Endothelial cell of umbilical vein (primary cell): ENCODE results near the gene BCR. TPM values are rescaled to one million over a fixed set of nuclear protein-coding genes. Genes with fewer than 3 reads are reported as not detected.

Experiments
- BruUV-seq: library from RNA; stranded (reverse); fragments of 400-500 nt; replicated peaks from 2 replicates; lab custom pipeline; 2021; lab: Mats Ljungman, UMichigan
- CTCF ChIA-PET: fragments of 300-600, 350-600 bp; sonication (Branson Sonifier 250); formaldehyde crosslinking; loops from one replicate; lab custom pipeline; 2021; ENCODE audit warnings: antibody characterized with exemption, inconsistent platforms; lab: Charles Lee
- POLR2A ChIA-PET: fragments of 300-600, 350-600 bp; sonication (Branson Sonifier 250); formaldehyde crosslinking; loops from one replicate; lab custom pipeline; 2021; ENCODE audit warnings: antibody characterized with exemption, inconsistent platforms; lab: Charles Lee
- DNase-seq: peaks from one replicate; pipeline ENCODE4 v3.0.0-alpha.2; 2011; ENCODE audit warnings: low read depth, low spot score
- FAIRE-seq: peaks from 2 replicates; lab custom pipeline; 2011; peaks lifted over from hg19 to GRCh38; lab: Jason Lieb, UNC
- H2AFZ ChIP-seq: 2 replicates; pipeline ENCODE4 v1.6.0; 2012; ENCODE audit warnings: low read depth, low read length, control low read depth, inconsistent platforms
- H3K27ac ChIP-seq: 2 replicates; pipeline ENCODE4 v1.5.1; 2011; ENCODE audit warnings: low read depth, mild to moderate bottlenecking, control low read depth, low read length, moderate library complexity; ENCODE audit not compliant: insufficient read depth
- H3K27me3 ChIP-seq, 2 experiments: 2 replicates each; pipeline versions ENCODE4 v1.6.0 to v1.6.1; 2011; ENCODE audit warnings: low read length in 2 of 2, mixed read lengths in 1 of 2; ENCODE audit not compliant: control insufficient read depth in 2 of 2, insufficient read depth in 2 of 2
- H3K36me3 ChIP-seq, 2 experiments: 2 replicates in 1 of 2; 3 replicates in 1 of 2; pipeline ENCODE4 v1.5.1; 2011; ENCODE audit warnings: low read length in 2 of 2, mild to moderate bottlenecking in 1 of 2, moderate library complexity in 1 of 2; ENCODE audit not compliant: control insufficient read depth in 2 of 2, insufficient read depth in 2 of 2; ENCODE audit errors: extremely low read depth in 1 of 2
- H3K4me1 ChIP-seq: 3 replicates; pipeline ENCODE4 v1.5.1; 2011; ENCODE audit warnings: mild to moderate bottlenecking, low read length; ENCODE audit not compliant: control insufficient read depth, insufficient read depth; ENCODE audit errors: extremely low read depth
- H3K4me2 ChIP-seq: 2 replicates; pipeline ENCODE4 v1.6.1; 2011; ENCODE audit warnings: low read length, control low read depth, mixed read lengths; ENCODE audit not compliant: insufficient read depth
- H3K4me3 ChIP-seq, 3 experiments: fragments of 200-600 bp in 1 of 3; sonication (generic), shearing (Covaris generic) in 1 of 3; replicated peaks in 1 of 3; 2 replicates each; pipeline ENCODE4 v1.5.1; 2011 to 2016; ENCODE audit warnings: control low read depth in 3 of 3, low read length in 3 of 3, mild to moderate bottlenecking in 2 of 3, inconsistent platforms in 1 of 3, low read depth in 1 of 3, moderate library complexity in 1 of 3; ENCODE audit not compliant: insufficient read depth in 1 of 3
- H3K79me2 ChIP-seq: 2 replicates; pipeline ENCODE4 v1.6.0; 2012; ENCODE audit warnings: low read length, inconsistent platforms; ENCODE audit not compliant: control insufficient read depth, insufficient read depth
- H3K9ac ChIP-seq: replicated peaks from 2 replicates; pipeline ENCODE3; 2011; ENCODE audit warnings: low read length, control low read depth; ENCODE audit not compliant: insufficient read depth; ENCODE audit errors: extremely low read depth
- H3K9me1 ChIP-seq: replicated peaks from 3 replicates; pipeline ENCODE4 v1.6.0; 2011; ENCODE audit warnings: mild to moderate bottlenecking, low read length; ENCODE audit not compliant: control insufficient read depth, insufficient read depth; ENCODE audit errors: extremely low read depth
- H3K9me3 ChIP-seq: replicated peaks from 2 replicates; pipeline ENCODE4 v1.5.1; 2012; ENCODE audit warnings: low read length, inconsistent platforms; ENCODE audit not compliant: control insufficient read depth, insufficient read depth
- H4K20me1 ChIP-seq: replicated peaks from 2 replicates; pipeline ENCODE3; 2011; ENCODE audit warnings: mild to moderate bottlenecking, low read length; ENCODE audit not compliant: control insufficient read depth, insufficient read depth; ENCODE audit errors: extremely low read depth
- EZH2 ChIP-seq: IDR thresholded peaks from 2 replicates; pipeline ENCODE4 v1.6.1; 2012; ENCODE audit warnings: borderline replicate concordance, low read depth, mild to moderate bottlenecking, moderate library complexity, low read length, inconsistent platforms; ENCODE audit not compliant: severe bottlenecking
- FOS ChIP-seq: IDR thresholded peaks from 2 replicates; pipeline ENCODE4 v1.6.1; 2011; ENCODE audit warnings: mild to moderate bottlenecking, low read length, moderate library complexity, borderline replicate concordance; ENCODE audit not compliant: insufficient read depth
- GATA2 ChIP-seq: IDR thresholded peaks from 2 replicates; pipeline ENCODE4 v1.7.0; 2011; ENCODE audit warnings: low read depth, mild to moderate bottlenecking, moderate library complexity, mixed read lengths, low read length; ENCODE audit not compliant: insufficient read length, insufficient read depth
- JUN ChIP-seq: IDR thresholded peaks from 2 replicates; pipeline ENCODE4 v1.6.1; 2011; ENCODE audit warnings: borderline replicate concordance, low read depth; ENCODE audit not compliant: insufficient read length, insufficient read depth
- MYC ChIP-seq: IDR thresholded peaks from one replicate; pipeline ENCODE4 v1.6.1; 2011; ENCODE audit warnings: mild to moderate bottlenecking, low read depth, low read length
- POLR2A ChIP-seq: IDR thresholded peaks from 2 replicates; pipeline ENCODE4 v1.6.1; 2012; ENCODE audit warnings: low read depth, mild to moderate bottlenecking, control low read depth, low read length
- POLR2AphosphoS5 ChIP-seq: IDR thresholded peaks from 2 replicates; pipeline ENCODE4 v1.6.1; 2012; ENCODE audit warnings: low read depth, mild to moderate bottlenecking, control low read depth, low read length, moderate library complexity; ENCODE audit not compliant: insufficient read depth
- dilution Hi-C: fragments of 300-500 bp; cut with MboI; formaldehyde crosslinking; loops from one replicate; pipeline ENCODE4 v1.15.0; 2019; ENCODE audit warnings: low sequenced_read_pairs; ENCODE audit not compliant: extremely low pct_ligation_motif_present
- intact Hi-C: fragments of 100-400 bp; cut with micrococcal nuclease; formaldehyde crosslinking; loops from one replicate; pipeline ENCODE4 v1.10.0; 2022
- polyA plus RNA-seq, 4 experiments: library from polyadenylated mRNA; depleted of rRNA in 3 of 4; stranded (reverse) in 3 of 4; unstranded in 1 of 4; fragments of >200 nt; gene quantifications; 2 replicates each; pipeline versions ENCODE4 v1.2.1 to v1.2.3, GENCODE V29; 2011 to 2012; ENCODE audit warnings: missing spikeins in 1 of 4
- total RNA-seq: library from RNA; stranded (reverse); gene quantifications from 2 replicates; pipeline ENCODE4 v1.2.3, GENCODE V29; 2021
- TF ChIP-seq, protein P1 (sequence below), 2 donors: IDR thresholded peaks; 1 replicate in 1 of 2; 2 replicates in 1 of 2; pipeline ENCODE4 v1.5.1; 2011; ENCODE audit warnings: low read length in 2 of 2, mild to moderate bottlenecking in 2 of 2, moderate library complexity in 2 of 2, control low read depth in 1 of 2, inconsistent platforms in 1 of 2, low read depth in 1 of 2; ENCODE audit not compliant: insufficient read depth in 1 of 2; ENCODE audit errors: extremely low read depth in 1 of 2
- TF ChIP-seq, protein P2 (sequence below): IDR thresholded peaks from 2 replicates; pipeline ENCODE4 v1.6.1; 2011; ENCODE audit not compliant: insufficient read depth, insufficient read length

Gene BCR
- total and polyA plus RNA-seq, 2 donors (not counting 3 experiments of a cell fraction or from before 2014, with no cell fraction given): 129 to 141 TPM

DNA sequence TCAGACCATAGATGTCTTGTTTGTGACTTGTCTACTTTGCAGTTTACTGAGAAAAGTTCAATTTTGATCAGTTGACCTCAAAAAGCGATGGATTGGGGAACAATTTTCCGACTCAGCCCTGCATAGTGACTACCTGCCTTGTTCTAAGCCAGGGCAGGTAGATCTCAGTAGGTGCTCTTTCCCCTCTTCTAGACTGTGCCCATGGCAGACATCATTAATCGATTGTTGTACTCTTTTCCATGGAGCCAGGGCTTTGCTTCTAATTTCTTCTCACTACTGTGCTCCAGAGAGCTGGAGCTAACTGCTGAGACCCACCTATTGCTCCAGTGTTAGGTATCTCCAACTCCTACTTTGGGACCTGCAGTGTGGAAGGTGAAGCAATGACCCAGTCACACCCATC, 25.2 kb upstream of the BCR start:
- no peak for DNase-seq
- no peaks in the 10 kb centered on the region for H3K9me1 ChIP-seq
- H3K4me1 ChIP-seq: no peaks in the 10 kb centered on the region
- H4K20me1 ChIP-seq: no peaks in the 10 kb centered on the region
- no peak for FAIRE-seq
- H2AFZ ChIP-seq: no peak overlapping the region
- H3K4me3 ChIP-seq: no peak overlapping the region
- H3K9ac ChIP-seq: no peak overlapping the region
- TF ChIP-seq EZH2: no peak
- TF ChIP-seq, protein P1, sequence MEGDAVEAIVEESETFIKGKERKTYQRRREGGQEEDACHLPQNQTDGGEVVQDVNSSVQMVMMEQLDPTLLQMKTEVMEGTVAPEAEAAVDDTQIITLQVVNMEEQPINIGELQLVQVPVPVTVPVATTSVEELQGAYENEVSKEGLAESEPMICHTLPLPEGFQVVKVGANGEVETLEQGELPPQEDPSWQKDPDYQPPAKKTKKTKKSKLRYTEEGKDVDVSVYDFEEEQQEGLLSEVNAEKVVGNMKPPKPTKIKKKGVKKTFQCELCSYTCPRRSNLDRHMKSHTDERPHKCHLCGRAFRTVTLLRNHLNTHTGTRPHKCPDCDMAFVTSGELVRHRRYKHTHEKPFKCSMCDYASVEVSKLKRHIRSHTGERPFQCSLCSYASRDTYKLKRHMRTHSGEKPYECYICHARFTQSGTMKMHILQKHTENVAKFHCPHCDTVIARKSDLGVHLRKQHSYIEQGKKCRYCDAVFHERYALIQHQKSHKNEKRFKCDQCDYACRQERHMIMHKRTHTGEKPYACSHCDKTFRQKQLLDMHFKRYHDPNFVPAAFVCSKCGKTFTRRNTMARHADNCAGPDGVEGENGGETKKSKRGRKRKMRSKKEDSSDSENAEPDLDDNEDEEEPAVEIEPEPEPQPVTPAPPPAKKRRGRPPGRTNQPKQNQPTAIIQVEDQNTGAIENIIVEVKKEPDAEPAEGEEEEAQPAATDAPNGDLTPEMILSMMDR (IDR thresholded peaks at IDR 0.05; ENCODE audit: extremely low read depth in 1 of 2, insufficient read depth in 1 of 2, low read depth in 1 of 2, low read length in 2 of 2): no peak
- no peak for TF ChIP-seq FOS
- TF ChIP-seq JUN: no peak
- TF ChIP-seq MYC: no peak
- TF ChIP-seq POLR2A: no peak
- TF ChIP-seq, protein P2, sequence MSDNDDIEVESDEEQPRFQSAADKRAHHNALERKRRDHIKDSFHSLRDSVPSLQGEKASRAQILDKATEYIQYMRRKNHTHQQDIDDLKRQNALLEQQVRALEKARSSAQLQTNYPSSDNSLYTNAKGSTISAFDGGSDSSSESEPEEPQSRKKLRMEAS: no peak
- TF ChIP-seq POLR2AphosphoS5: no peak
- no peak for TF ChIP-seq GATA2
- dilution Hi-C loops: no loop called here
- H3K9me3 ChIP-seq: no peaks in the 10 kb centered on the region
- intact Hi-C loops: no loop called here
- ChIA-PET CTCF (interaction anchor here (1.1 to 3.1 kb wide), 2 partner anchors 19 to 231 kb away, joined by 3 to 11 read pairs; no protein-coding TSS in a partner anchor), POLR2A (interaction anchor here (0.7 kb wide), 1 partner anchor 268 kb away, joined by 6 read pairs; no protein-coding TSS in a partner anchor)
- no TSS peak for BruUV-seq
- no peak overlapping the region for H3K4me2 ChIP-seq
- no peaks in the 10 kb centered on the region for H3K36me3 ChIP-seq
- H3K79me2 ChIP-seq: no peaks in the 10 kb centered on the region
- no peak overlapping the region for H3K27ac ChIP-seq
- no peaks in the 10 kb centered on the region for H3K27me3 ChIP-seq
